Activated CD4-positive, alpha-beta T cell treated with anti-CD3 and anti-CD28 coated beads, Interleukin-2, Interleukin-4, amounts not matched to agents 100 ng/mL and 50 ng/mL, durations not matched to agents 16 hours and 8 hours (primary cell): ENCODE measurements around the gene NIPAL1.
"Not testable (repeated sequence)": the region's sequence is repeated elsewhere in the genome, so short reads cannot be mapped to it uniquely, and the experiment has no call there.

Experiments used
- DNase-seq: peaks from one replicate; pipeline ENCODE4 v3.0.0-alpha.2; 2020; ENCODE audit warnings: low spot score

Gene NIPAL1

DNA sequence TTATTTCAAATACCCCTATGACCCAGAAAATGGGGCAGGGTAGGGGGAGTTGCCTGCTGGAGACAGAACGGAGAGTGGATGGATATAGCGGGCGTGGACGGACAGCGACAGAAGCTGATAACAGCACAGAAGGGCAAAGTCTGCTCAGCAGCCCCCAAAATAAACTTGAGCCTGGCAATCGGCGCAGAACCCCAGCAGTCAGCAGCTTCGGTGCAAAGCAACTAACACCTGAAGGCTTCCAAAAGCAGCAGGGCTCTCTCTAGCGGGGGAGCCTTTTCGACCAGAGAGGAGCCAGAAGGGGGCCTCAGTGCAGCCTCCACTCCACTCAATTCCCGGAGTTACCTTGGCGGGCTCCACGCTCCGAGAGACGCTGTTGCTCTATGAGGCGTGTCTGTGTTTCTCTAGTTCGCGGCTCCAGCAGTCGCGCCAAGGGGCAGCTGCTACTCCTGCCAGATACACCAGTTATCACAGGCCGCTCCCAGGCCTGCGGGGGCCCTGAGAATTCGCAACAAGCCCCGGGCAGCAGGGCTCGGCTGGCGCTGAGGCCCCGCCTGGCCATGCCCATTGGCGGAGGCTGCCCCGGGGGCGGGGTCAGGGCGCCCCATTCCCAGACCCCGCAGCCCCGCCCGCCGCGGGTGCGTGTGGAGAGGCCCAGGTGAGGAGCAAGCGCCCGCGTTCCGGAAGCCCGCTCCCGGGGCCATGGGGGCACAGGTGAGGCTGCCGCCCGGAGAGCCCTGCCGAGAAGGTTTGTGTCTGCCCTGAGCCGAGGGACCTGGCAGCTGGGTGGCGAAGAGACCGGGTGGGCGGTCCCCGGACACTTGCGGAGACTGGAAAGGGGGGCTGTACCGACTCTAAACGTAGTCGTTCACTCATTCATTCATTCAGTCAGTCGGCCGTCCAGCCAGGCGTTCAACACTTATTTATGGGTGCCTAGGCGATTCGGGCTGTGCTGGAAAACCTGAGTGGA lies at the start of gene NIPAL1, which contains the start of gene CNGA1:
Gene NIPAL1, plus strand, starts transcription at position 632 of the 967 bp plus-strand sequence. Its CDS starts 68 bp downstream, at position 700.
Gene CNGA1, minus strand, starts transcription at position 541 of the 967 bp plus-strand sequence. CDS start 63,992 bp downstream, outside the sequence.
- peak; percentile 29 for DNase-seq

- DNase-seq = no peak
Observed at GRCh38 chr4:47968847-47969246, 47.7 kb upstream of the NIPAL1 start.

DNA sequence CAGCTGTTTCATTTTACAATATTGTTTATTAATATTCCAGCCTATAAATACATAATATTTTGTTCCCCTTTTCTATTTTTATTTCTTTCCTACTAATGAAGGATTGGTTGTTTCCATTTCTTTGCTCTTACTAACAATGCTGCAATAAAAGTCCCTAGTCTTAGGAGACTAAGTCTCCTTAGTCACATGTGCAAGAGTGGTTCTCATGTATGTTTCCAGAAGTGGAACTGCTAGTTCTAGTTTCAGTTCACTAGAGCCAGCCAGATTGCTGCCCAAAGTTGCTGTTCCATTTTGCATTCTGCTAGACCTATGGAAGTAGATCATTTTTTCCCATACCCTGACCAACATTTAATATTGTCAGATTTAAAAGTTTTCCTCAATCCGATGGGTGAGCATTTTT lies 44.4 kb upstream of the NIPAL1 start:
- DNase-seq = no peak

- DNase-seq = no peak
Observed at GRCh38 chr4:47972721-47973120, 43.9 kb upstream of the NIPAL1 start.

- no peak for DNase-seq
Observed at GRCh38 chr4:47974566-47974965, 42.0 kb upstream of the NIPAL1 start.

- no peak for DNase-seq
Observed at GRCh38 chr4:47990145-47990544, 26.4 kb upstream of the NIPAL1 start.

GRCh38 chr4:47992475-47992874 lies 24.1 kb upstream of the NIPAL1 start:
- DNase-seq = not testable (repeated sequence)

DNA sequence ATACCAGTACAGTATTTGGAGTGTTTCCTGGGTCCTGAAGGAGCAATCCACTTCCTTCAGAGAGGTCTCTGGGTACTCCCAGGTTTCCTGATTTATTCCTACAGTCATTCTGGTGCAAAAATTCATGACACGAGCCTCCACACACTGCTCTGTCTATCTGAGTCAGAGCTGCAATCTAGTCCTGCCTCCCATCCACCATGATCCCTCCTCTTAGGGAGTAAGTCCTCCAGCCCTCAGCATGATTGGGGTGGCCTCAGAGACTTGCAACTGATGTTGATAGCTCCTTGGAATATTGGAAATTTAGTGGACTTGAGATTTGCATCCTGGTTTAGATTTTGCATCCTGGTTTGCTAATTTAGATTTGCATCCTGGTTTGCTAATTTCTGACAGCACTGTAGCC lies 20.6 kb upstream of the NIPAL1 start:
- DNase-seq = no peak

DNA sequence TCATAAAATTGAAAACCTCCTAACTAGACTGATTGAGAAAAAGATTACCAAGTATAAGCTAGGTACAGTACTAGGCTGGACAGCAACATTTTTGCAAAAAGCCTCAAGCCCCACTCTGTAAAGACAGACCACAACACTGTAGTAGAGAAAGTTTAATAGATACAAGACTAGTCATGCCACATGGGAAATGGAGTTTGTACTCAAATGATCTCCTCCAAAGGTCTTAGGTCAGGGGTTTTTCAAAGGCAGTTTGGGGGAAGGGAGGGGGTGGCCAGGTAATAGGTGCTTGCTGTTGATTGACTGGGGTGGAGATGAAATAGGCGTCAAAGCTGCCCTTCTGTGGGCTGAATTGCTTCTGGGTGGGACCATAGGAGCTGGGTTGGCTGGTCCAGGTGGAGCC lies 14.3 kb upstream of the NIPAL1 start:
- DNase-seq = no peak

DNA sequence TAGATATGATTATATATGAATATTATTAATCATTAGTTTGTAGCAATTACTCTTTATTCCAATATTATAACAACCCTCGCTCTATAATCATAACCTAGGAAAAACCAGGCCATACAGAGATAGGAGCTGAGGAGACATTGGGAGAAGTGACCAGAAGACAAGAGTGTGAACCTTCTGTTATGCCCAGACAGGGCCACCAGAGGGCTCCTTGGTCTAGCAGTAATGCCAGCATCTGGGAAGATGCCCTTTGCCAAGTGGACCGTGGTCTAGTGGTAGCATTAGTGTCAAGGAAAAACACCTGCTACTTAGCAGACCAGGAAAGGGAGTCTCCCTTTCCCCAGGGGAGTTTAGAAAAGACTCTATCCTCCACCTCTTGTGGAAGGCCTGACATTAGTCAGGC lies 13.0 kb upstream of the NIPAL1 start:
- DNase-seq = peak; percentile 11

- DNase-seq = no peak
Observed at GRCh38 chr4:48005781-48006180, 10.8 kb upstream of the NIPAL1 start.

DNA sequence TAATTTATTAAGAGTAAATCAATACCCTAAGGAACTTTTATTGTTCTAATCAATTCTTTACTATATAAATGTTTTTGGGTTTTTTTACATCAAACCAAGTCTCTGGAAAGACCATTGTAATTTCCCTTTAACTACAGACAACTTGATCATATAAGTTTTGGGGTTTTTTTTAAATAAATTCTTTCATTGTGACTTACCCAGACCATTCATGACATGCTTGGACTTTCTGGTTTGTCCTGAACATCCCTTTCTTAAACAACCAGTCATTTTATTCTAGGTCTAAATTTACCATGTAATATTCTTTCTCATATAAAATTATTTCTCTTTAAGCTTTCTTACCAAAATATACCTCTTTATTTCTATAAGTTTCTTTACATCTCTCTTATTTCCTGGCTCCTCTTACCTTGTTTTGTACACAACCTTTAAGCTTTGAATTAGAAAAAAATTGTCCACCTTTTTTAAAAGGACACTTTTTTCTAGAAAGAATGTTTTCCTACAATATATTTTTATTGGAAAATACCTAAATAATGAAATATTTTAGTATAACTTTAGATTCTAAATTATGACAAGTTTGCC lies 8.5 kb upstream of the NIPAL1 start:
- DNase-seq = no peak

- not testable (repeated sequence) for DNase-seq
Observed at GRCh38 chr4:48010906-48011305, 5.7 kb upstream of the NIPAL1 start.

- DNase-seq = no peak
Observed at GRCh38 chr4:48011722-48012121, 4.8 kb upstream of the NIPAL1 start.

DNA sequence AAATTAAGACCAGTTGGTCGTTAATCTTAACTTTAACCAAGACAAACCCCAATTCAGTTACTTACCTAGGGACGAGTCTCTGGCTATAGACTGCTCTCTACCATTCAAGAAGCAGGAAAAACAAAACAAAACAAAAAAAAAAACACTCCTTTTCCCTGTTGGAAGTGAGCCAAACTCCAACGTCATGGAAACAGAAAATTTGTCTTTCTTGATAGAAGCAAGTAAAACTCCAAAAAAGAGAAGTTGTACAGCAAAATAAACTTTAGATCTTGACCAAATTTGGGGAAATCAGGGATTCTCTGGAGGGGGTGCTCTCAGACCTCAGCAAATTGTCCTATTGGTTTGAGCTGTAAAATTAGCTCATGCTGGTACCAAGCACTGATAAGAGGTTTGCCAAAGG lies 3.7 kb upstream of the NIPAL1 start:
- DNase-seq = no peak

- no peak for DNase-seq
Observed at GRCh38 chr4:48015216-48015615, 1.4 kb upstream of the NIPAL1 start.

GRCh38 chr4:48015678-48016077 lies 894 bp upstream of the NIPAL1 start:
- no peak for DNase-seq

- no peak for DNase-seq
Observed at GRCh38 chr4:48017108-48017571, 568 bp downstream of the NIPAL1 start.

DNA sequence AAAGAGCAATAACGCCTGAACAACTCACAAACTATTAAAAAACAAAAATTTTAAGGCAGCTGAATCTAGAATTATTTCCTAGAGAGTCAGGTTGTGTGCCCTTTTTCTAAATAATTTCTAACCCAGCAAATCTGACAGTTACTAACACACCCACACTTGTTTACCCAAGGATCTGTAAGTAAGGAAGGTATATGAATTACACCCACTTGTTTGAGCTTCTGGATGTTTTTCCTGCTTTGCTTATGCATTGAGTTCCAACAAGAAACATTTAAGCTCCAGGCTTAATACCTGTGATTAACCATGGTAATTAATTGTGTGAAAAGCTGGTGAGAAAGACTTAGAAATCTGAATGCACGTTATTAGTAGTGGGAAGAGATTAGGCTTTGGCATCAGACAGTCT lies 1.5 kb downstream of the NIPAL1 start:
- no peak for DNase-seq

DNA sequence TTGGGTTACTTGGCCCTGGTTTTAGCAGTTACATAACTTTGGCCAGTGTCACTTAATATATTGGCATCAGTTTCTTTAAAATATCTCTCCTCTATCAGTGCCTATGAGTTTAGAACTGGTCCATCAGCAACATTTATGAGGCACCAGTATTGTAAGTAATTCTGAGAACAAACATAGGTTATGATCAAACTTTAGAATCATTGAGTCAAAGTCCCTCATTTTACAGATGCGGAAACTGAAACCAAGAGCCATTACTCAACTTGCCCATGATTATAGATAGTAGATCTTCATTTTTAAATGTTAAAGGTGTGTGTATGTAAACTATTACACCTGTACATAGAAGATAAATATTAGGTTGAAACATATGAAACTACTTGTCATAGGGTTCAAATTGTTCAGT lies 4.5 kb downstream of the NIPAL1 start:
- DNase-seq = no peak

- DNase-seq = no peak
Observed at GRCh38 chr4:48022192-48022799, 5.7 kb downstream of the NIPAL1 start.

GRCh38 chr4:48024522-48024921 lies 8.0 kb downstream of the NIPAL1 start:
- DNase-seq = no peak

DNA sequence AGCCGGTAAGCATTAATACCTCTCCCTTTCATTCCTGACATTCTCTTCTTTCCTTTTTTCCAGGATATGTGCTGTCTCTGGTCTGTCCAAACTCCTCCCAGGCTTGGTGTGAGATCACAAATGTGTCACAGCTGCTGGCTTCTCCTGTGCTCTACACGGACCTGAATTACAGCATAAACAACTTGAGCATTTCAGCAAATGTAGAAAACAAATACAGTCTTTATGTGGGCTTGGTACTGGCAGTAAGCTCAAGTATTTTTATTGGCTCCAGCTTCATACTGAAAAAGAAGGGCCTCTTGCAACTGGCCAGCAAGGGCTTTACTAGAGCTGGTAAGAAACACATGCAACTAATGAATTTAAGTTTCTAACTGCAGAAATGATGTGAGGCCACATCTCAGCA lies 8.4 kb downstream of the NIPAL1 start:
- DNase-seq = no peak
